ENCODE measurements around the gene HMG20A. TPM values are rescaled to one million over a fixed set of nuclear protein-coding genes. Genes with fewer than 3 reads are reported as not detected.

The HMG20A gene
- total RNA-seq, 4 donors from 2014 or later, result 26.2 to 30.5 (median 28.4) TPM

DNA sequence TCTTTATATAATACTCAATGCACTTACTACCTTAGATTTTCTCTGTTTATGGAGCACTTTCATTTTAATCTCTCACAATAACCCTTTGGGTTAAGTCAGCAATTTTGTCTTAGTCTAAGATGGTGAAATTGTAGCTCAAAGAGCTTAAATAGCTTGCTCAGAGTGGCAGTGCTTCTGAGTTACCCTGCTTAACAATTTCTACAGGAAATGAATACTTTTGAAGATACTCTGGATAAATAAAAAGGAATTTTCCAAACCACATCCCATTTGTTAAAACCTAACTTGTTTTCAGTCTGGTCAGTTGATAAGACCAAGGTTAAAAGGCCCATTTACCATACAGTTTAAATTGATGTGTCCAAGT lies 37.2 kb downstream of the HMG20A start:
- TF ChIP-seq, protein P1, sequence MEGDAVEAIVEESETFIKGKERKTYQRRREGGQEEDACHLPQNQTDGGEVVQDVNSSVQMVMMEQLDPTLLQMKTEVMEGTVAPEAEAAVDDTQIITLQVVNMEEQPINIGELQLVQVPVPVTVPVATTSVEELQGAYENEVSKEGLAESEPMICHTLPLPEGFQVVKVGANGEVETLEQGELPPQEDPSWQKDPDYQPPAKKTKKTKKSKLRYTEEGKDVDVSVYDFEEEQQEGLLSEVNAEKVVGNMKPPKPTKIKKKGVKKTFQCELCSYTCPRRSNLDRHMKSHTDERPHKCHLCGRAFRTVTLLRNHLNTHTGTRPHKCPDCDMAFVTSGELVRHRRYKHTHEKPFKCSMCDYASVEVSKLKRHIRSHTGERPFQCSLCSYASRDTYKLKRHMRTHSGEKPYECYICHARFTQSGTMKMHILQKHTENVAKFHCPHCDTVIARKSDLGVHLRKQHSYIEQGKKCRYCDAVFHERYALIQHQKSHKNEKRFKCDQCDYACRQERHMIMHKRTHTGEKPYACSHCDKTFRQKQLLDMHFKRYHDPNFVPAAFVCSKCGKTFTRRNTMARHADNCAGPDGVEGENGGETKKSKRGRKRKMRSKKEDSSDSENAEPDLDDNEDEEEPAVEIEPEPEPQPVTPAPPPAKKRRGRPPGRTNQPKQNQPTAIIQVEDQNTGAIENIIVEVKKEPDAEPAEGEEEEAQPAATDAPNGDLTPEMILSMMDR (IDR thresholded peaks at IDR 0.05; ENCODE audit: low read depth), result no peak

DNA sequence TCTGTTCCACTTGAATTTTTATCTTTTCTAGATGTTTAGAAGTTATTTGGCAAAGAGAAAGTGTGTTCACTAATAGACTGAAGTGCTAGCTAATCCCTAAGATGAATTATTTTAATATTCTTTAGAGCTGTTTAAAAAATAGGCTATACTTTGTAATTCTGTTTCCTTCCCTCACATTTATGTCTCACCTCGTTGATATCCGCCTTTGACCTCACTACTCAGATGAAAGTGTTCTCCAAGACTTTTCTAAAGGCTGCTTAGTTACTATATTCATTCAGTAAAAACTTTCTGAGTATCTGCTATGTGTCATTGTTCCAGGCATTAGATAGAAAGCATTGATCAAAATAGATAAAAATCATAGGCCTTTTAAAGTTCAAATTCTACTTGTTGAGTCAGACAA lies 38.3 kb downstream of the HMG20A start:
- TF ChIP-seq, protein P1 (IDR thresholded peaks at IDR 0.05; ENCODE audit: low read depth), result no peak

DNA sequence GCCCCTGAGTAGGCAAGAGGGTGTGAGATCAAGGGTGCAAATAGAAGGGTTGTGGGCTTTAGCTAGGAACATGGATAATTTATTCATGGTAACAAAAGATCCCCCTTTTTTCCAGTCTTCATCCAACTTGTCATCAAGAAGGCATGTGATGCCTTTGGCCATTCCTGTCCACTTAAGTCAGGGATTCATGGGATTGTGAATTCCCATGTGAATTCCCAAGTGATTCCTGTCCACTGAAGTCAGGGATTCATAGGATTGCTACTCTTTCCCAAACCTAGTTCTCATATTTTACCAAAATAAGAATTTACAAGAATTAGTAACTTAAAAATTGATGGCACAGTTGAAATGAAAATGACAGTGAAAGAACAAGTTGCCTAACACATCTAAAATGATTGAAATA lies 40.8 kb downstream of the HMG20A start:
- TF ChIP-seq, protein P1 (IDR thresholded peaks at IDR 0.05; ENCODE audit: low read depth), result no peak

DNA sequence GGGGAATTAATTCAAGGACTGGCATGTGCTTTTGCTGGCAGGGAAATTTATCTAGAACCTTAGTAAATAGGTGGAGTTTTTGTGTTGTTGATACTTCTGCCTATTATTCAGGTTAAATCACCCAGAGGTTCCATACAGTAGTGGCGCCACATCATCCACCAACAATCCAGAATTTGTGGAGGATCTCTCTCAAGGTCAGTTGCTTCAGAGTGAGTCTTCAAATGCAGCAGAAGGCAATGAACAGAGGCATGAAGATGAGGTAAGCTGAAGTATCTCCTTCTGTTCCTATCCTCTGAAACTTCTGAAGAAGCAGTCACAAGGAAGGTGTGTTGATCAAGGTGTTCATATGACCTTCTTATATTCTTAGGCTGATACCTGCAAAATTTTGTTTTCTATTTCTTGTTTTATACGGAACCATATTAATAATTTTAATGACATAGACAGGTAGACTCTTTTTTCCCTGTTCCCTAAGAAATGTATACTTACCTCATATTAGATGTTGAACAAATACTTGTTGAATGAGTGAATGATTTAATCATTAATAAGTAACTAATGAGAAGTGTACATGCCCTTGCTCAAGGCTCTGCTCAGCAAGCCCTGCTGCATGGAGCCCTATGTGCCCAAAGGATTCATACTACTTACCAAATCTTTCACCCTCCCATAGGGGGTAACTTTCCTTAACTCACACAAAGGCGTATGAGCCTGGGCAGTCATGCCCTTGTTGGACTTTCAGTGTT lies 43.6 kb downstream of the HMG20A start:
- TF ChIP-seq, protein P1 (IDR thresholded peaks at IDR 0.05; ENCODE audit: low read depth), result no peak

DNA sequence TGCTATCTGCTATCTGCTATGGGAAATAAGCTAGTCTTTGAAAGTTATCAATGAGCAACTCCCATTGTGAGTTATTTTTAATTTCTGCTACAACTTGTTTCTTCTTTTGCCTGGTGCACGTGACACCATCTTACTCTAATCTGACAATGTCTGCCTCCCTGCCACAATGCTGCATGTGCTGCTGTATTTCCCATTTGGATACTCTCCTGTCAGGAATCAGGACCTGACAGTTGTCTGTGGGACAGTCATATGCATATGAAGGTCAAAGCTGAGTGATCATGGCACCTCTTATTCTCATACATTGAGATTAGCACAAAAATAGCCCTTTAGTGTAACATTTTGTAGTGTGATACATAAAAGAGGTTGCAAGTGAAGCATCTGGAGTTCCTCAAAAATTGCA lies 45.8 kb downstream of the HMG20A start:
- TF ChIP-seq, protein P1 (IDR thresholded peaks at IDR 0.05; ENCODE audit: low read depth), result no peak

DNA sequence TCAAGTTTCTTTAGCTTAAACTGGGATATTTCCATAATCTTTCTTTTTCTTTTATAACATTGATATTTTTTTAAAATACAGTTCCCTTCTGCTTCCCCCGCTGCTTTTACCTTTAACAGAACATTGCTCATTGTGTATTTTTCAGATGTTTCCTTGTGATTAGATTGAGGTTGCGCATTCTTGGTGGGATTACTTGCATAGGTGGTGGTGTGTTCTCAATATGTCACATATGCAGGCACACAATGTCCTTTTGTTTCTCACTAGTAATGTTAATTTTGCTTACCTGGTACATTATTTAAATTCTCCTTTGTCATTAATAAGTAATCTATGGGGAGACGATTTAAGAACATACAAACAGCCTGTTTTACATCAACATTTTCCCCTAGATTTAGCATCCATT lies 48.2 kb downstream of the HMG20A start:
- TF ChIP-seq, protein P1 (IDR thresholded peaks at IDR 0.05; ENCODE audit: low read depth), result no peak

DNA sequence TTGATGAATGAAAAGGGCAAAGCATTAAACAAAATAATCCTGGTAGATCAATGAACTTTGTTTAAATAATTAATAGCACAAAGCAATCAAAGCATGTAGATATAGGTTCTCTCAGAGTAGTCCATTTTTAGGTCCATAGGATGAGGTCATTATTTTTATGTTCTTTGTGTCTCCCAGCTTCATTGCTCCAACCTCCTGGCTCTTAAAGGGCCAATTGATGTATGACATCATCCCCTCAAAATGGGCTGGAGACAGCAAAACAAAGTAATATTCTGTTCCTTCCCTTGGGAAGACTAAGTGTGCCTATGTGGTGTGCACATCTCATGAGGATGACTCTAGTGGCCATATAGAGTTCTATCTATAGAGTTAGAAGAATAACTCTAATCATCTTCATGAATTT lies 49.5 kb downstream of the HMG20A start:
- TF ChIP-seq, protein P1 (IDR thresholded peaks at IDR 0.05; ENCODE audit: low read depth), result no peak

Data from subcutaneous adipose tissue (tissue), 4 donors.